Liver (tissue), 9 donors: ENCODE data around the gene LRMDA. TPM values are rescaled to one million over a fixed set of nuclear protein-coding genes. Genes with fewer than 3 reads are reported as not detected.

Experiments
- DNase-seq: peaks from one replicate; pipeline ENCODE4 v3.0.0-alpha.2; 2017; ENCODE audit warnings: low spot score
- H3K27ac ChIP-seq, 2 donors: one replicate each; pipeline ENCODE4 v1.7.0; 2013; ENCODE audit warnings: inconsistent platforms in 2 of 2, low read length in 2 of 2, control low read depth in 1 of 2, low read depth in 1 of 2, mild to moderate bottlenecking in 1 of 2
- H3K27me3 ChIP-seq, 4 donors: one replicate each; pipeline versions ENCODE4 v1.6.1 to v1.7.0; 2013; ENCODE audit warnings: low read length in 3 of 4, inconsistent platforms in 1 of 4, mild to moderate bottlenecking in 1 of 4, moderate library complexity in 1 of 4; ENCODE audit not compliant: control insufficient read depth in 4 of 4, insufficient read depth in 4 of 4
- H3K36me3 ChIP-seq, 4 donors: one replicate each; pipeline versions ENCODE4 v1.6.1 to v1.7.0; 2013; ENCODE audit warnings: low read length in 3 of 4, mild to moderate bottlenecking in 3 of 4, low read depth in 1 of 4, moderate library complexity in 1 of 4; ENCODE audit not compliant: control insufficient read depth in 4 of 4, insufficient read depth in 3 of 4
- H3K4me1 ChIP-seq, 4 donors: one replicate each; pipeline versions ENCODE4 v1.6.1 to v1.7.0; 2013; ENCODE audit warnings: low read length in 3 of 4, mild to moderate bottlenecking in 3 of 4, moderate library complexity in 1 of 4; ENCODE audit not compliant: control insufficient read depth in 4 of 4, insufficient read depth in 4 of 4
- H3K4me3 ChIP-seq, 3 donors: one replicate each; pipeline versions ENCODE4 v1.6.1 to v1.7.0; 2013; ENCODE audit warnings: low read length in 3 of 3, control low read depth in 1 of 3, low read depth in 1 of 3, mild to moderate bottlenecking in 1 of 3
- H3K9ac ChIP-seq, 2 donors: one replicate each; pipeline ENCODE4 v1.7.0; 2013; ENCODE audit warnings: low read length in 2 of 2, mild to moderate bottlenecking in 2 of 2, moderate library complexity in 2 of 2, control low read depth in 1 of 2, low read depth in 1 of 2
- H3K9me3 ChIP-seq, 4 donors: one replicate each; pipeline versions ENCODE4 v1.6.1 to v1.7.0; 2013; ENCODE audit warnings: low read length in 3 of 4; ENCODE audit not compliant: control insufficient read depth in 4 of 4
- ATF3 ChIP-seq: IDR thresholded peaks from 2 replicates; pipeline ENCODE4 v1.6.1; 2016; ENCODE audit warnings: antibody characterized with exemption
- CTCF ChIP-seq: fragments of 150-350 bp; IDR thresholded peaks from 2 replicates; pipeline ENCODE4 v1.5.1; 2017; ENCODE audit warnings: improper control_type of control experiment, low read depth, low read length; ENCODE audit not compliant: missing input control
- EGR1 ChIP-seq, 2 donors: IDR thresholded peaks; 2 replicates each; pipeline ENCODE4 v1.6.1; 2016 to 2018; ENCODE audit warnings: antibody characterized with exemption in 2 of 2, low read depth in 2 of 2
- FOXA1 ChIP-seq: IDR thresholded peaks from 2 replicates; pipeline ENCODE4 v1.6.1; 2016; ENCODE audit warnings: antibody characterized with exemption
- FOXA2 ChIP-seq: IDR thresholded peaks from 2 replicates; pipeline ENCODE4 v1.6.1; 2016; ENCODE audit warnings: antibody characterized with exemption
- GABPA ChIP-seq, 2 donors: IDR thresholded peaks in 1 of 2; conservative IDR thresholded peaks in 1 of 2; 2 replicates each; pipeline ENCODE4 v1.6.1; 2016; ENCODE audit warnings: antibody characterized with exemption in 2 of 2, mild to moderate bottlenecking in 1 of 2, moderate library complexity in 1 of 2
- HNF4A ChIP-seq, 2 donors: conservative IDR thresholded peaks; 2 replicates each; pipeline ENCODE4 v1.6.1; 2016; ENCODE audit warnings: antibody characterized with exemption in 2 of 2, mild to moderate bottlenecking in 2 of 2
- HNF4G ChIP-seq: IDR thresholded peaks from 2 replicates; pipeline ENCODE4 v1.6.1; 2016; ENCODE audit warnings: antibody characterized with exemption
- JUND ChIP-seq, 2 donors: IDR thresholded peaks; 2 replicates each; pipeline ENCODE4 v1.6.1; 2016; ENCODE audit warnings: antibody characterized with exemption in 2 of 2
- MAX ChIP-seq: IDR thresholded peaks from 2 replicates; pipeline ENCODE4 v1.6.1; 2016; ENCODE audit warnings: antibody characterized with exemption
- NR2F2 ChIP-seq: IDR thresholded peaks from 2 replicates; pipeline ENCODE4 v1.6.1; 2016; ENCODE audit warnings: antibody characterized with exemption
- RAD21 ChIP-seq, 2 donors: IDR thresholded peaks; 2 replicates each; pipeline ENCODE4 v1.6.1; 2016; ENCODE audit warnings: antibody characterized with exemption in 2 of 2, mild to moderate bottlenecking in 2 of 2
- REST ChIP-seq: IDR thresholded peaks from 2 replicates; pipeline ENCODE4 v1.6.1; 2016; ENCODE audit warnings: antibody characterized with exemption, mild to moderate bottlenecking
- RXRA ChIP-seq, 2 donors: IDR thresholded peaks; 2 replicates each; pipeline ENCODE4 v1.6.1; 2017 to 2018; ENCODE audit warnings: antibody characterized with exemption in 2 of 2, mild to moderate bottlenecking in 1 of 2
- SP1 ChIP-seq: IDR thresholded peaks from 2 replicates; pipeline ENCODE4 v1.6.1; 2018; ENCODE audit warnings: antibody characterized with exemption, mild to moderate bottlenecking
- TAF1 ChIP-seq: conservative IDR thresholded peaks from 2 replicates; pipeline ENCODE4 v1.6.1; 2016; ENCODE audit warnings: antibody characterized with exemption, mild to moderate bottlenecking
- YY1 ChIP-seq: IDR thresholded peaks from 2 replicates; pipeline ENCODE4 v1.6.1; 2016; ENCODE audit warnings: antibody characterized with exemption, mild to moderate bottlenecking
- WGBS: extraction: QIAGEN DNeasy Blood & Tissue Kit; methylation state at CpG from one replicate; pipeline ENCODE4 v1.1.7; 2013; 5-methylcytosine and 5-hydroxymethylcytosine counted together
- polyA plus RNA-seq, 2 donors: library from polyadenylated mRNA; stranded (reverse) in 1 of 2; unstranded in 1 of 2; fragments of 200-250 nt in 1 of 2; fragments of >200 nt in 1 of 2; fragmentation: Nextera tagmentation in 1 of 2; extraction: Ambion mirVana in 1 of 2; gene quantifications; one replicate each; pipeline versions ENCODE4 v1.2.1 to v1.2.3, GENCODE V29; 2013 to 2015
- total RNA-seq, 2 donors: library from RNA; depleted of rRNA; stranded (reverse); fragments of >200 nt; gene quantifications; one replicate each; pipeline ENCODE4 v1.2.3, GENCODE V29; 2014
- donor health status: healthy.
- donor health status: healthy.
- donor health status: healthy.
- donor health status: healthy.
- donor health status: healthy.

The LRMDA gene
- total and polyA plus RNA-seq, 4 donors: 7.9 to 15.8 (median 11.3) TPM

GRCh38 chr10:76136961-76137360 lies 705.5 kb downstream of the LRMDA start:
- H3K9me3 ChIP-seq: no peaks in the 10 kb centered on the region
- H3K27ac ChIP-seq: no peak overlapping the region
- no peak overlapping the region for H3K9ac ChIP-seq
- DNase-seq: no peak
- TF ChIP-seq EGR1 (IDR thresholded peaks at IDR 0.05; ENCODE audit: low read depth in 2 of 2) (no peak), ATF3 (no peak), RAD21 (IDR thresholded peaks at IDR 0.05) (no peak), JUND (IDR thresholded peaks at IDR 0.05) (no peak), FOXA2 (no peak), SP1 (no peak), MAX (no peak), TAF1 (no peak), FOXA1 (no peak), NR2F2 (no peak), YY1 (no peak), REST (no peak), HNF4G (no peak), CTCF (no peak), GABPA (IDR thresholded peaks at IDR 0.05 in 1 of 2, conservative IDR thresholded peaks at IDR 0.05 in 1 of 2) (no peak), HNF4A (conservative IDR thresholded peaks at IDR 0.05) (no peak)
- no peaks in the 10 kb centered on the region for H3K36me3 ChIP-seq
- no peaks in the 10 kb centered on the region for H3K27me3 ChIP-seq
- H3K4me3 ChIP-seq: no peak overlapping the region
- WGBS: 98% methylated on average over 4 of the region's 4 CpGs
- H3K4me1 ChIP-seq: no peaks in the 10 kb centered on the region

GRCh38 chr10:76138286-76138685 lies 706.9 kb downstream of the LRMDA start:
- no peaks in the 10 kb centered on the region for H3K4me1 ChIP-seq
- H3K4me3 ChIP-seq: no peak overlapping the region
- no peaks in the 10 kb centered on the region for H3K36me3 ChIP-seq
- H3K9ac ChIP-seq: no peak overlapping the region
- H3K9me3 ChIP-seq: no peaks in the 10 kb centered on the region
- H3K27me3 ChIP-seq: no peaks in the 10 kb centered on the region
- no peak for DNase-seq
- H3K27ac ChIP-seq: no peak overlapping the region
- WGBS: 93% methylated on average over 2 of the region's 2 CpGs
- TF ChIP-seq REST (no peak), FOXA1 (no peak), HNF4G (no peak), MAX (no peak), EGR1 (IDR thresholded peaks at IDR 0.05; ENCODE audit: low read depth in 2 of 2) (no peak), JUND (IDR thresholded peaks at IDR 0.05) (no peak), ATF3 (no peak), CTCF (no peak), SP1 (no peak), YY1 (no peak), NR2F2 (no peak), RXRA (IDR thresholded peaks at IDR 0.05) (no peak), GABPA (IDR thresholded peaks at IDR 0.05 in 1 of 2, conservative IDR thresholded peaks at IDR 0.05 in 1 of 2) (no peak), FOXA2 (no peak)
